H1 (cell line): ENCODE results near the gene PRR33. TPM values are rescaled to one million over a fixed set of nuclear protein-coding genes. Genes with fewer than 3 reads are reported as not detected.

ENCODE experiments used
- BACH1 ChIP-seq: IDR thresholded peaks from 2 replicates; pipeline ENCODE4 v1.6.1; 2012; ENCODE audit warnings: low read length, improper control_type of control experiment
- EGR1 ChIP-seq: IDR thresholded peaks from 2 replicates; pipeline ENCODE4 v1.6.1; 2011; ENCODE audit warnings: low read depth, low read length, borderline replicate concordance
- POLR2A ChIP-seq, 2 experiments: IDR thresholded peaks; 1 replicate in 1 of 2; 2 replicates in 1 of 2; pipeline ENCODE4 v1.6.1; 2011; ENCODE audit warnings: low read depth in 2 of 2, low read length in 2 of 2, mild to moderate bottlenecking in 2 of 2; ENCODE audit errors: control extremely low read depth in 1 of 2
- SP1 ChIP-seq: IDR thresholded peaks from 2 replicates; pipeline ENCODE4 v1.6.1; 2011; ENCODE audit warnings: low read depth, low read length
- SP4 ChIP-seq: IDR thresholded peaks from 2 replicates; pipeline ENCODE4 v1.6.1; 2012; ENCODE audit warnings: low read length, inconsistent platforms
- SRF ChIP-seq: IDR thresholded peaks from 2 replicates; pipeline ENCODE4 v1.6.1; 2011; ENCODE audit warnings: mild to moderate bottlenecking, low read depth, low read length, moderate library complexity
- TEAD4 ChIP-seq: IDR thresholded peaks from 2 replicates; pipeline ENCODE4 v1.6.1; 2012; ENCODE audit warnings: low read depth, low read length, inconsistent platforms, mixed read lengths
- YY1 ChIP-seq: IDR thresholded peaks from 2 replicates; pipeline ENCODE4 v1.6.1; 2011; ENCODE audit warnings: low read depth, mild to moderate bottlenecking, low read length
- polyA plus RNA-seq, 7 experiments: library from polyadenylated mRNA; depleted of rRNA in 3 of 7; stranded (reverse) in 5 of 7; unstranded in 2 of 7; fragments of >200 nt in 5 of 7; fragments of 200-250 nt in 2 of 7; gene quantifications; 1 replicate in 5 of 7; 2 replicates in 1 of 7; 4 replicates in 1 of 7; pipeline versions ENCODE4 v1.2.1 to v1.2.3, GENCODE V29; 2011 to 2013; ENCODE audit warnings: missing spikeins in 2 of 7, mixed read lengths in 2 of 7
- total RNA-seq: library from RNA; stranded (reverse); fragmentation: NEBNext Ultra II Directional; extraction: Animal tissue kit (Norgen Biotek cat#: 25700); gene quantifications from 2 replicates; pipeline ENCODE4 v1.2.1, GENCODE V29; 2021

PRR33 gene
- total and polyA plus RNA-seq, 2 of the 8 experiments (the other 6 are each of a cell fraction or from before 2014, with no cell fraction given) = 0.02 TPM; not detected in 1

DNA sequence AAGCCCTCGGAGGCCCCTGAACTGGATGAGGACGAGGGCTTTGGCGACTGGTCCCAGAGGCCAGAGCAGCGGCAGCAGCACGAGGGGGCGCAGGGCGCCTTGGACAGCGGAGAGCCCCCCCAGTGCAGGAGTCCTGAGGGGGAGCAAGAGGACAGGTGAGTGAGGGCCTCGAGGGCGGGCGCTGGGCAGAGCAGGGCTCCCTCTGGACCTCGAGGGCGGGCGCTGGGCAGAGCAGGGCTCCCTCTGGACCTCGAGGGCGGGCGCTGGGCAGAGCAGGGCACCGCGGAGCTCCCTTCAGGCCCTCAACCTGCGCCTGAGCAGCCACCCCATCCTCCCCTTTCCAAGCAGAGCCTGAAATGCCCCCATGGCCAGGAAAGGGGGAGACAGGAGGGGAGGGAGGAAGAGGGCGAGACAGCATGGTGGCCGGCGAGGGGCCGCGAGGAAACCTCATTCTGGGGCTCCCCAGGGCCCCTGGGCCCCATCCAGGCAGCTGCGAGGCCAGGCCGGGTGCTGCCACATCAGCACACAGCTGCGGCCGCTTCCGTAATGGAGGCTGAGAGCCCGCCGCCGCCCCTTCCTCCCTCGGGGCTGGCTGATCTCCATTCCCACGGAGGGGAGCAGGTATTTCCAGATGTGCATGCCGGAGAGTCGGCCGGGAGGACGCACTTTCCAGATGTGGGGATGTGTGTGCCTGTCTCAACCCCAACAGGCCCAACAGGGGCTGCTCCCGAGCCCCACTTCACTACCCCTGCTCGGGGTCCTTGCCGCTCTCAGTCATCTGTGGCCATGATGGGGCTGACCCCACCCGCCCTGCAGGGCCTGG lies 10.0 kb downstream of the PRR33 start (continued):
- TF ChIP-seq TEAD4 (no peak), EGR1 (no peak), SP4 (no peak), SP1 (no peak), SRF (no peak), BACH1 (no peak), YY1 (no peak), POLR2A (IDR thresholded peaks at IDR 0.05; ENCODE audit: control extremely low read depth in 1 of 2, low read depth in 2 of 2, low read length in 2 of 2) (no peak)
